Osteoblast (primary cell): Measurements from ENCODE around the gene DSC1. TPM values are rescaled to one million over a fixed set of nuclear protein-coding genes. Genes with fewer than 3 reads are reported as not detected.
A peak's percentile ranks its signal among the peaks of the same experiment; 100 is the strongest.

Experiments
- DNase-seq: peaks from one replicate; pipeline ENCODE4 v3.0.0; 2011; ENCODE audit warnings: low spot score, mixed read lengths; ENCODE audit not compliant: insufficient read length; ENCODE audit errors: missing footprints
- H2AFZ ChIP-seq: 2 replicates; pipeline ENCODE4 v1.6.0; 2011; ENCODE audit warnings: mild to moderate bottlenecking, low read length
- H3K27ac ChIP-seq: 2 replicates; pipeline ENCODE4 v1.5.1; 2011; ENCODE audit warnings: mild to moderate bottlenecking, low read depth, low read length, moderate library complexity
- H3K27me3 ChIP-seq: 2 replicates; pipeline ENCODE4 v1.6.0; 2012; ENCODE audit warnings: mild to moderate bottlenecking, control low read depth, inconsistent platforms, low read length, moderate library complexity; ENCODE audit not compliant: insufficient read depth
- H3K36me3 ChIP-seq: 2 replicates; pipeline ENCODE4 v1.5.1; 2011; ENCODE audit warnings: mild to moderate bottlenecking, low read length, control low read depth, moderate library complexity; ENCODE audit not compliant: insufficient read depth
- H3K4me1 ChIP-seq: 2 replicates; pipeline ENCODE4 v1.5.1; 2011; ENCODE audit warnings: mild to moderate bottlenecking, low read length, control low read depth, moderate library complexity; ENCODE audit not compliant: insufficient read depth
- H3K4me2 ChIP-seq: 2 replicates; pipeline ENCODE4 v1.6.0; 2011; ENCODE audit warnings: mild to moderate bottlenecking, low read length; ENCODE audit not compliant: insufficient read depth
- H3K4me3 ChIP-seq: fragments of 200-600 bp; sonication (generic); 3 replicates; pipeline ENCODE4 v1.5.1; 2012; ENCODE audit warnings: mild to moderate bottlenecking, low read length, inconsistent platforms; ENCODE audit not compliant: insufficient read depth
- H3K79me2 ChIP-seq: 2 replicates; pipeline ENCODE4 v1.6.0; 2012; ENCODE audit warnings: mild to moderate bottlenecking, low read length, control low read depth, inconsistent platforms; ENCODE audit not compliant: insufficient read depth
- H3K9me3 ChIP-seq: 2 replicates; pipeline ENCODE4 v1.5.1; 2011; ENCODE audit warnings: low read depth, low read length, control low read depth
- H4K20me1 ChIP-seq: 2 replicates; pipeline ENCODE4 v1.6.0; 2012; ENCODE audit warnings: mild to moderate bottlenecking, low read length, control low read depth; ENCODE audit not compliant: insufficient read depth
- total RNA-seq: library from RNA; depleted of rRNA; stranded (reverse); fragments of >200 nt; gene quantifications from 2 replicates; pipeline ENCODE4 v1.2.3, GENCODE V29; 2012
- TF ChIP-seq, protein P1 (sequence below): IDR thresholded peaks from 2 replicates; pipeline ENCODE4 v1.5.1; 2011; ENCODE audit warnings: mild to moderate bottlenecking, low read depth, low read length, moderate library complexity; ENCODE audit errors: extremely low read depth

The DSC1 gene
- total RNA-seq, 1 donor = not detected

DNA sequence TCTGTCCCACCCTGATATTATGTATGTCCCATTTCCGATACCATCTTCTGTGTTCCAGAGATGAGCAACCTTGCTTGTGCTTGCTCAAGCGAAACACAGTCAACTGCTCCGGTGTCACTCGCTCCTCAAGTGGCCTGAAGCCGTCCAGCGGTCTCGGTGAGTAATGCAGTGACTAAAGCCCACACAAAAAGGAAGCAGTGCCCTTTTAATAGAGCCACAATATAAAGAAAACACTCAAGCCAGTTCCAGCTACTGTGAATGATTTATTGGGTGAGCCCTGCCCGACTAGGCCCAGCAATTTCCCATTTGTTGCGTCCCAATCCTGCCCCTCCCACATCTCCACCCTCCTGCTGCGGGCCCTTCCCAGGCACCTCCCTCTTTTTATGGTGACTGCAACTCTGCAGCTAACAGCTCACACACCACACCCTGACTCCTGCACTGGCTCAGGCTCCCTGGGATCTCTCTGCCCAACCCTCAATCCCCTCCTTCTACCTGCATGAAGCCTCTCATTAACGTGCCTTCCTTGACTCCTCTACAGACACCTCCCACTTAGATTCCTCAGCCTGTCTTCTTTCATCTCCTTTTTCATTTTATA lies 44.2 kb upstream of the DSC1 start:
- Histone ChIP-seq H3K27me3 (no peaks in the 10 kb centered on the region), H3K4me3 (no peak overlapping the region), H3K27ac (no peak overlapping the region), H3K9me3 (no peaks in the 10 kb centered on the region), H3K36me3 (no peaks in the 10 kb centered on the region), H3K79me2 (no peaks in the 10 kb centered on the region), H2AFZ (peak overlapping the region; percentile 39), H4K20me1 (no peaks in the 10 kb centered on the region), H3K4me1 (no peaks in the 10 kb centered on the region), H3K4me2 (peak overlapping the region; percentile 1)
- DNase-seq = peak; percentile 57
- TF ChIP-seq, protein P1, sequence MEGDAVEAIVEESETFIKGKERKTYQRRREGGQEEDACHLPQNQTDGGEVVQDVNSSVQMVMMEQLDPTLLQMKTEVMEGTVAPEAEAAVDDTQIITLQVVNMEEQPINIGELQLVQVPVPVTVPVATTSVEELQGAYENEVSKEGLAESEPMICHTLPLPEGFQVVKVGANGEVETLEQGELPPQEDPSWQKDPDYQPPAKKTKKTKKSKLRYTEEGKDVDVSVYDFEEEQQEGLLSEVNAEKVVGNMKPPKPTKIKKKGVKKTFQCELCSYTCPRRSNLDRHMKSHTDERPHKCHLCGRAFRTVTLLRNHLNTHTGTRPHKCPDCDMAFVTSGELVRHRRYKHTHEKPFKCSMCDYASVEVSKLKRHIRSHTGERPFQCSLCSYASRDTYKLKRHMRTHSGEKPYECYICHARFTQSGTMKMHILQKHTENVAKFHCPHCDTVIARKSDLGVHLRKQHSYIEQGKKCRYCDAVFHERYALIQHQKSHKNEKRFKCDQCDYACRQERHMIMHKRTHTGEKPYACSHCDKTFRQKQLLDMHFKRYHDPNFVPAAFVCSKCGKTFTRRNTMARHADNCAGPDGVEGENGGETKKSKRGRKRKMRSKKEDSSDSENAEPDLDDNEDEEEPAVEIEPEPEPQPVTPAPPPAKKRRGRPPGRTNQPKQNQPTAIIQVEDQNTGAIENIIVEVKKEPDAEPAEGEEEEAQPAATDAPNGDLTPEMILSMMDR = no peak

DNA sequence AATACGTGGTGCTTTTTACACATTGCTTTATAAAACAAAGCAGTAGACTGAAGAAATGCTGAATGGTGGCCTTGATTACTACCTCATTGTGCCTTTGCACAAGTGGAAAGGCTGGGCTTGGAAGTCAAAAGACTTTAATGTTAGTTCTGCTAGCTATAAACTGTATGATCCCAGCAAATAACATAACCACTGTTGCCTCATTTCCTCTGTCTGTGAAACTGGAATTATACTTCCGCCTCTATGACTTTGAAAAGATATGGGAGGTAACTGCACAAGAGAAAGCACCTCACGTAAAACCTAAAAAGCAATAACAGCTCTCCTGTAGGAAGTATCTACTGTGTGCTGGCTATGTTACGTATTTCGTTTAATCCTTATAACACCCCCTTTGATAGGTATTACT lies 43.4 kb upstream of the DSC1 start:
- H4K20me1 ChIP-seq = no peaks in the 10 kb centered on the region
- no peaks in the 10 kb centered on the region for H3K79me2 ChIP-seq
- no peak for DNase-seq
- no peak overlapping the region for H3K27ac ChIP-seq
- TF ChIP-seq, protein P1 = no peak
- no peaks in the 10 kb centered on the region for H3K9me3 ChIP-seq
- H3K36me3 ChIP-seq = no peaks in the 10 kb centered on the region
- no peak overlapping the region for H3K4me2 ChIP-seq
- no peaks in the 10 kb centered on the region for H3K4me1 ChIP-seq
- H2AFZ ChIP-seq = no peak overlapping the region
- no peaks in the 10 kb centered on the region for H3K27me3 ChIP-seq
- no peak overlapping the region for H3K4me3 ChIP-seq

DNA sequence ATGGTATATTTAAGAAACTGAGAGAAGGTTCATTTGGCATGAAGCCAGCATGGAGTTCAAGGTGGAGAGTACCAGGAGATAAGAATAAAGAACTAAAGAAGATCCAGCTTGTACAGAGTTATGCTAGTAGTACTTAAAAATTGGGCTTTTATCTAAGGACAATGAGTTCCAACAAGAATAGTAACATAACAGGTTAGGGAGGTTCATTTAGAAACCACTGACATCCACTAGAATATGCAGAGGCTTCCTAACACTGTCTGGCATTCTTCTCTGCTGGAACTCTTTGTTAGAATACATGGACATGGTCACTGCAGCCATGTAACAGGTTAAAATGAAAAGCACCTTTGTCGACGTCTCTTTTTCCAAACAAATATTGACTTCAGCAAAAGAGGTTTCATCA lies 42.6 kb upstream of the DSC1 start:
- no peaks in the 10 kb centered on the region for H3K36me3 ChIP-seq
- H3K27ac ChIP-seq = no peak overlapping the region
- H3K4me1 ChIP-seq = no peaks in the 10 kb centered on the region
- no peak overlapping the region for H2AFZ ChIP-seq
- H3K79me2 ChIP-seq = no peaks in the 10 kb centered on the region
- no peaks in the 10 kb centered on the region for H3K9me3 ChIP-seq
- no peak overlapping the region for H3K4me2 ChIP-seq
- no peaks in the 10 kb centered on the region for H4K20me1 ChIP-seq
- TF ChIP-seq, protein P1 = no peak
- no peak overlapping the region for H3K4me3 ChIP-seq
- H3K27me3 ChIP-seq = no peaks in the 10 kb centered on the region
- no peak for DNase-seq

DNA sequence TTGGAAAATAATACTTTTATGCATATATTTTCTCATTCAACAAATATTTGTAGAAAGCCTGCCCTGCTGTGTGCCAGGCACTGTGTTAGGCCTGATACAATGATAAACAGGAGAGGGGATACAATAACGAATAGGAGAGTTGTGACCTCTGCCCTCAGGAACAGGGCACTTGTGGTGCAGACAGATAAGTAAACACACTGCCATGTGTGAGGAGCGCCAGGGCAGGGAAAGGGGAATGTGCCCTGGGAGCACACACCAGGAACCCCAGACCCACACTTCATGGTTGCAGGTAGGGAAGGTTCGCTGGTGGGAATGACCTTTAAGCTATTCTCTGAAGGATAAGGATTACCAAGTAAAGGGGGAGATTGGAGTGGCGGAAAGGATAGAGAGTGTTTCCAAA lies 42.2 kb upstream of the DSC1 start:
- H2AFZ ChIP-seq = no peak overlapping the region
- no peaks in the 10 kb centered on the region for H3K4me1 ChIP-seq
- TF ChIP-seq, protein P1 = no peak
- no peaks in the 10 kb centered on the region for H3K27me3 ChIP-seq
- DNase-seq = no peak
- no peak overlapping the region for H3K4me2 ChIP-seq
- no peaks in the 10 kb centered on the region for H3K36me3 ChIP-seq
- H3K79me2 ChIP-seq = no peaks in the 10 kb centered on the region
- no peaks in the 10 kb centered on the region for H4K20me1 ChIP-seq
- H3K9me3 ChIP-seq = no peaks in the 10 kb centered on the region
- no peak overlapping the region for H3K4me3 ChIP-seq
- no peak overlapping the region for H3K27ac ChIP-seq
